22Rv1 (cell line): ENCODE data around the gene NCK2.

Experiments
- ZFX ChIP-seq: fragments of 450-650 bp; IDR thresholded peaks from 2 replicates; pipeline ENCODE4 v1.6.1; 2017; ENCODE audit warnings: antibody characterized with exemption, borderline replicate concordance
- TF ChIP-seq, protein P1 (sequence below): fragments of 450-650 bp; IDR thresholded peaks from 2 replicates; pipeline ENCODE4 v1.5.1; 2017; ENCODE audit warnings: mild to moderate bottlenecking

DNA sequence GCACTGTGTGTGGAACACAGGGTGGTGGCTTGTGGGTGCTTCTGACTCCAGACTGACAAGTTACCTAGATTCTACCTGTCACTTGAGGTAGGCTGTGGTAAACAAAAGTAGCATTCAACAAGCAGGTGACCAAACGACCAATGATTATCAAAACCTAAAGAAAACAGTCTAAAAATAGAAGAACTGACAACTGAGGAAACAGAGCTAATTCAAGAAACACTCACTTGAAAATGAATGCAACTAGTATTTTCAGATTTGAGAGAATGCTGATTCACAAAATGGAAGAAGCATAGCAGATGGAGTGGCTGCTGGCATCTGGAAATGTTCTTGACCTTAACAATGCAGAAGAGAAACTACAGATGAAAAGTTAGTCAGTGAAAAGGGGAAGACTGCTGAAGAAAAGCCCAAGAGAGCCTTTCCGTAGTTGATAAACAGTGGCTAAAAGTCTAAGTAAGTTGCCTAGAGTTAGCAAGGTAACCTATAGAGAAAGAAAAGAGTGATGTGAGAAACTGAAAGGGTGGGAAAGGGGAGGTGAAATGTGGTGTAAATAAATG is 170.4 kb downstream of the NCK2 start:
- TF ChIP-seq, protein P1, sequence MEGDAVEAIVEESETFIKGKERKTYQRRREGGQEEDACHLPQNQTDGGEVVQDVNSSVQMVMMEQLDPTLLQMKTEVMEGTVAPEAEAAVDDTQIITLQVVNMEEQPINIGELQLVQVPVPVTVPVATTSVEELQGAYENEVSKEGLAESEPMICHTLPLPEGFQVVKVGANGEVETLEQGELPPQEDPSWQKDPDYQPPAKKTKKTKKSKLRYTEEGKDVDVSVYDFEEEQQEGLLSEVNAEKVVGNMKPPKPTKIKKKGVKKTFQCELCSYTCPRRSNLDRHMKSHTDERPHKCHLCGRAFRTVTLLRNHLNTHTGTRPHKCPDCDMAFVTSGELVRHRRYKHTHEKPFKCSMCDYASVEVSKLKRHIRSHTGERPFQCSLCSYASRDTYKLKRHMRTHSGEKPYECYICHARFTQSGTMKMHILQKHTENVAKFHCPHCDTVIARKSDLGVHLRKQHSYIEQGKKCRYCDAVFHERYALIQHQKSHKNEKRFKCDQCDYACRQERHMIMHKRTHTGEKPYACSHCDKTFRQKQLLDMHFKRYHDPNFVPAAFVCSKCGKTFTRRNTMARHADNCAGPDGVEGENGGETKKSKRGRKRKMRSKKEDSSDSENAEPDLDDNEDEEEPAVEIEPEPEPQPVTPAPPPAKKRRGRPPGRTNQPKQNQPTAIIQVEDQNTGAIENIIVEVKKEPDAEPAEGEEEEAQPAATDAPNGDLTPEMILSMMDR: no peak
- no peak for TF ChIP-seq ZFX
